PC-9 (cell line): ENCODE results near the gene DIAPH2. TPM values are rescaled to one million over a fixed set of nuclear protein-coding genes. Genes with fewer than 3 reads are reported as not detected.

Experiments used
- BruUV-seq: library from RNA; stranded (reverse); fragments of 400-500 nt; replicated peaks from 2 replicates; lab custom pipeline; 2021; lab: Mats Ljungman, UMichigan
- CTCF ChIA-PET: fragments of 300-600 bp; sonication (Branson Sonifier 250); formaldehyde crosslinking; loops from one replicate; lab custom pipeline; 2022; ENCODE audit warnings: antibody characterized with exemption; lab: Charles Lee
- POLR2A ChIA-PET: fragments of 300-600 bp; sonication (Branson Sonifier 250); formaldehyde crosslinking; loops from one replicate; lab custom pipeline; 2022; ENCODE audit warnings: antibody characterized with exemption; ENCODE audit not compliant: unreplicated experiment; lab: Charles Lee
- DNase-seq, 2 experiments: peaks; one replicate each; pipeline versions ENCODE4 v3.0.0 to v3.0.0-alpha.2; 2015 to 2022; ENCODE audit warnings: mixed read lengths in 1 of 2
- H2AFZ ChIP-seq: fragments of 200-600 bp; sonication (generic); 2 replicates; pipeline ENCODE4 v1.8.1; 2017; ENCODE audit warnings: antibody characterized with exemption
- H3F3A ChIP-seq: fragments of 200-600 bp; sonication (generic); 2 replicates; pipeline ENCODE4 v1.8.1; 2017; ENCODE audit warnings: antibody characterized with exemption, mild to moderate bottlenecking, low read depth; ENCODE audit not compliant: insufficient read depth
- H3K27ac ChIP-seq: fragments of 200-600 bp; sonication (generic); 2 replicates; pipeline ENCODE4 v1.6.1; 2016; ENCODE audit warnings: mixed run types
- H3K27me3 ChIP-seq: fragments of 200-600 bp; sonication (generic); 2 replicates; pipeline ENCODE4 v1.6.1; 2016; ENCODE audit warnings: low read depth, mixed run types; ENCODE audit not compliant: insufficient read depth
- H3K36me3 ChIP-seq: fragments of 200-600 bp; sonication (generic); 2 replicates; pipeline ENCODE4 v1.6.1; 2016; ENCODE audit warnings: low read depth, mixed run types
- H3K4me1 ChIP-seq: fragments of 200-600 bp; sonication (generic); replicated peaks from 2 replicates; pipeline ENCODE4 v1.6.1; 2016; ENCODE audit warnings: mixed run types; ENCODE audit not compliant: insufficient read depth
- H3K4me2 ChIP-seq: fragments of 200-600 bp; sonication (generic); 2 replicates; pipeline ENCODE4 v1.6.1; 2017; ENCODE audit warnings: mixed run types
- H3K4me3 ChIP-seq: fragments of 200-600 bp; sonication (generic); 2 replicates; pipeline ENCODE4 v1.6.1; 2016; ENCODE audit warnings: mixed run types
- H3K79me2 ChIP-seq: fragments of 200-600 bp; sonication (generic); 2 replicates; pipeline ENCODE4 v1.6.1; 2017; ENCODE audit warnings: low read depth, mixed run types
- H3K9me2 ChIP-seq: fragments of 200-600 bp; sonication (generic); 2 replicates; pipeline ENCODE4 v1.8.1; 2017; ENCODE audit warnings: mild to moderate bottlenecking; ENCODE audit not compliant: insufficient read depth
- H3K9me3 ChIP-seq: fragments of 200-600 bp; sonication (generic); 2 replicates; pipeline ENCODE4 v1.8.1; 2016; ENCODE audit warnings: low read depth; ENCODE audit not compliant: insufficient read depth
- H4K20me1 ChIP-seq: fragments of 200-600 bp; sonication (generic); 2 replicates; pipeline ENCODE4 v1.8.1; 2017; ENCODE audit not compliant: insufficient read depth
- EZH2 ChIP-seq: fragments of 200-600 bp; sonication (generic); IDR thresholded peaks from 2 replicates; pipeline ENCODE4 v1.8.0; 2017; ENCODE audit warnings: antibody characterized with exemption, low read depth
- intact Hi-C: fragments of 100-400 bp; cut with micrococcal nuclease; formaldehyde crosslinking; loops from one replicate; pipeline ENCODE4 v1.10.0; 2022; ENCODE audit not compliant: unreplicated experiment
- total RNA-seq: library from RNA; stranded (reverse); gene quantifications from 2 replicates; pipeline ENCODE4 v1.2.3, GENCODE V29; 2021
- TF ChIP-seq, protein P1 (sequence below): fragments of 200-600 bp; sonication (generic); conservative IDR thresholded peaks from 2 replicates; pipeline ENCODE4 v1.6.1; 2017; ENCODE audit warnings: mixed run types, antibody characterized with exemption, mild to moderate bottlenecking, moderate library complexity

The DIAPH2 gene
- total RNA-seq, 1 experiment from 2014 or later = 12.0 TPM

DNA sequence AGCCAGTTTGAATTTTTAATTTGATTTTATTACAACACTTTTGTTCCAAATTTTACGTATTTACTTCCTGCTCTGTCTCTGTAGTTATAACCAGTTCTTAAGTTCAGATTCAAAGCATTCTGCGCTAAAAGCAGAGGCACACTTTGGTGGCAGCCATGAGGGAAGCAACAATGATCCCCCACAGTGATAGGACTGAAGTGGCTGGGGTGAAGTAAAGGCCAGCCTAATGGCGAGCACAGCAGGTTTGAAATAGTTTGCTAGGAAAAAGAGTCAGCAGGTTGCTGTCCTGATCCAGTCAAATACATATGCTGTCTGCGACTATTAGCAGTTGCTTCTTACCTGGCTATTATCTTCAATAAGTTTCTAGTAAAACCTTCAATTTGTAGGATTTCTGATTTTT is 375.4 kb downstream of the DIAPH2 start:
- CTCF ChIA-PET = no interaction called here

GRCh38 chrX:97065066-97065465 is 380.4 kb downstream of the DIAPH2 start:
- TF ChIP-seq EZH2 = no peak
- TF ChIP-seq, protein P1, sequence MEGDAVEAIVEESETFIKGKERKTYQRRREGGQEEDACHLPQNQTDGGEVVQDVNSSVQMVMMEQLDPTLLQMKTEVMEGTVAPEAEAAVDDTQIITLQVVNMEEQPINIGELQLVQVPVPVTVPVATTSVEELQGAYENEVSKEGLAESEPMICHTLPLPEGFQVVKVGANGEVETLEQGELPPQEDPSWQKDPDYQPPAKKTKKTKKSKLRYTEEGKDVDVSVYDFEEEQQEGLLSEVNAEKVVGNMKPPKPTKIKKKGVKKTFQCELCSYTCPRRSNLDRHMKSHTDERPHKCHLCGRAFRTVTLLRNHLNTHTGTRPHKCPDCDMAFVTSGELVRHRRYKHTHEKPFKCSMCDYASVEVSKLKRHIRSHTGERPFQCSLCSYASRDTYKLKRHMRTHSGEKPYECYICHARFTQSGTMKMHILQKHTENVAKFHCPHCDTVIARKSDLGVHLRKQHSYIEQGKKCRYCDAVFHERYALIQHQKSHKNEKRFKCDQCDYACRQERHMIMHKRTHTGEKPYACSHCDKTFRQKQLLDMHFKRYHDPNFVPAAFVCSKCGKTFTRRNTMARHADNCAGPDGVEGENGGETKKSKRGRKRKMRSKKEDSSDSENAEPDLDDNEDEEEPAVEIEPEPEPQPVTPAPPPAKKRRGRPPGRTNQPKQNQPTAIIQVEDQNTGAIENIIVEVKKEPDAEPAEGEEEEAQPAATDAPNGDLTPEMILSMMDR = no peak
- H2AFZ ChIP-seq = no peak overlapping the region
- no peaks in the 10 kb centered on the region for H3K9me2 ChIP-seq
- H3K4me1 ChIP-seq = no peaks in the 10 kb centered on the region
- no peaks in the 10 kb centered on the region for H3K27me3 ChIP-seq
- CTCF ChIA-PET = no interaction called here
- no peak overlapping the region for H3K4me2 ChIP-seq
- no TSS peak for BruUV-seq
- H3K79me2 ChIP-seq = no peaks in the 10 kb centered on the region
- no peaks in the 10 kb centered on the region for H3F3A ChIP-seq
- H3K4me3 ChIP-seq = no peak overlapping the region
- no peak overlapping the region for H3K27ac ChIP-seq
- intact Hi-C loops = no loop called here
- H3K36me3 ChIP-seq = no peaks in the 10 kb centered on the region
- DNase-seq = no peak
- POLR2A ChIA-PET = no interaction called here
- no peaks in the 10 kb centered on the region for H4K20me1 ChIP-seq
- H3K9me3 ChIP-seq = no peaks in the 10 kb centered on the region

More for the DNA sequence above, 375.4 kb downstream of the DIAPH2 start:
- H3K4me3 ChIP-seq = no peak overlapping the region
- no peak overlapping the region for H3K27ac ChIP-seq
- H2AFZ ChIP-seq = no peak overlapping the region
- no peaks in the 10 kb centered on the region for H3K36me3 ChIP-seq
- TF ChIP-seq EZH2 = no peak
- TF ChIP-seq, protein P1 = no peak
- H3F3A ChIP-seq = peaks cover 10% of the 10 kb centered on the region; the same call in 1 of the 2 replicates
- intact Hi-C loops = no loop called here
- no peak overlapping the region for H3K4me2 ChIP-seq
- no peaks in the 10 kb centered on the region for H3K9me3 ChIP-seq
- DNase-seq = no peak
- no peaks in the 10 kb centered on the region for H3K27me3 ChIP-seq
- no peaks in the 10 kb centered on the region for H3K9me2 ChIP-seq
- no peaks in the 10 kb centered on the region for H4K20me1 ChIP-seq
- BruUV-seq = no TSS peak
- H3K4me1 ChIP-seq = peaks cover 14% of the 10 kb centered on the region
- no peaks in the 10 kb centered on the region for H3K79me2 ChIP-seq
- POLR2A ChIA-PET = no interaction called here

GRCh38 chrX:97065973-97066372 is 381.3 kb downstream of the DIAPH2 start:
- H3K4me2 ChIP-seq = no peak overlapping the region
- no peak overlapping the region for H3K4me3 ChIP-seq
- BruUV-seq = no TSS peak
- H3K4me1 ChIP-seq = no peaks in the 10 kb centered on the region
- H3F3A ChIP-seq = no peaks in the 10 kb centered on the region
- H3K27ac ChIP-seq = no peak overlapping the region
- no peaks in the 10 kb centered on the region for H3K27me3 ChIP-seq
- TF ChIP-seq, protein P1 = no peak
- no peak for TF ChIP-seq EZH2
- H3K79me2 ChIP-seq = no peaks in the 10 kb centered on the region
- H2AFZ ChIP-seq = no peak overlapping the region
- no peaks in the 10 kb centered on the region for H3K9me2 ChIP-seq
- no peaks in the 10 kb centered on the region for H3K36me3 ChIP-seq
- POLR2A ChIA-PET = no interaction called here
- CTCF ChIA-PET = no interaction called here
- no peaks in the 10 kb centered on the region for H4K20me1 ChIP-seq
- DNase-seq = no peak
- no peaks in the 10 kb centered on the region for H3K9me3 ChIP-seq
- intact Hi-C loops = no loop called here
